DND-41 (cell line): Measurements from ENCODE around the gene ISG20L2.

Experiments
- EZH2 ChIP-seq: IDR thresholded peaks from 3 replicates; pipeline ENCODE4 v1.6.1; 2012; ENCODE audit warnings: borderline replicate concordance, low read depth, mild to moderate bottlenecking, moderate library complexity, low read length, inconsistent platforms; ENCODE audit not compliant: severe bottlenecking
- TF ChIP-seq, protein P1 (sequence below): IDR thresholded peaks from 2 replicates; pipeline ENCODE4 v1.5.1; 2012; ENCODE audit warnings: borderline replicate concordance, low read length, moderate library complexity, mild to moderate bottlenecking; ENCODE audit not compliant: poor library complexity, severe bottlenecking; ENCODE audit errors: extremely low read depth

DNA sequence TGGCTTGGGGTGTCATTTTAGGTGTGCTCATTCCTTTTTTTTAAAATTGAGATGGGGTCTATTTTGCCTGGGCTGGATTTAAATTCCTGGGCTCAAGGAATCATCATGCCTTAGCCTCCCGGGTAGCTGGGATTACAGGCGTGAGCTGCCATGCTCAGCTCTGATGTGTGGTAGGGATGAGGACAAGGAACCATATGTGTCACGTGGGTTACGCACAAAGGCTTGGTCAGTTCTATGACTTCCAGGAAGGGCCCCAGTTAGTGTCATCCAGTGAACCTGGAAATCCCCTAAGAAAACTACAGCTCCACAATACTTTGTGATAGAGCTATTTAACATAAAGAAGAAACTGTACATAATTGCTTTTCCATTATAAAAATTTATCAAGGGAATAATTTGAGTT lies 7.0 kb downstream of the ISG20L2 start:
- TF ChIP-seq, protein P1, sequence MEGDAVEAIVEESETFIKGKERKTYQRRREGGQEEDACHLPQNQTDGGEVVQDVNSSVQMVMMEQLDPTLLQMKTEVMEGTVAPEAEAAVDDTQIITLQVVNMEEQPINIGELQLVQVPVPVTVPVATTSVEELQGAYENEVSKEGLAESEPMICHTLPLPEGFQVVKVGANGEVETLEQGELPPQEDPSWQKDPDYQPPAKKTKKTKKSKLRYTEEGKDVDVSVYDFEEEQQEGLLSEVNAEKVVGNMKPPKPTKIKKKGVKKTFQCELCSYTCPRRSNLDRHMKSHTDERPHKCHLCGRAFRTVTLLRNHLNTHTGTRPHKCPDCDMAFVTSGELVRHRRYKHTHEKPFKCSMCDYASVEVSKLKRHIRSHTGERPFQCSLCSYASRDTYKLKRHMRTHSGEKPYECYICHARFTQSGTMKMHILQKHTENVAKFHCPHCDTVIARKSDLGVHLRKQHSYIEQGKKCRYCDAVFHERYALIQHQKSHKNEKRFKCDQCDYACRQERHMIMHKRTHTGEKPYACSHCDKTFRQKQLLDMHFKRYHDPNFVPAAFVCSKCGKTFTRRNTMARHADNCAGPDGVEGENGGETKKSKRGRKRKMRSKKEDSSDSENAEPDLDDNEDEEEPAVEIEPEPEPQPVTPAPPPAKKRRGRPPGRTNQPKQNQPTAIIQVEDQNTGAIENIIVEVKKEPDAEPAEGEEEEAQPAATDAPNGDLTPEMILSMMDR = no peak
- no peak for TF ChIP-seq EZH2
